CD14-positive monocyte (primary cell): ENCODE results near the gene C17orf100. TPM values are rescaled to one million over a fixed set of nuclear protein-coding genes. Genes with fewer than 3 reads are reported as not detected.
"Not testable (repeated sequence)": the region's sequence is repeated elsewhere in the genome, so short reads cannot be mapped to it uniquely, and the experiment has no call there.

ENCODE experiments used
- DNase-seq, 3 donors: peaks; one replicate each; pipeline ENCODE4 v3.0.0-alpha.2; 2011 to 2022
- H2AFZ ChIP-seq: 2 replicates; pipeline ENCODE4 v1.6.0; 2012; ENCODE audit warnings: mild to moderate bottlenecking, low read depth, low read length, inconsistent platforms; ENCODE audit not compliant: insufficient read depth, poor library complexity, severe bottlenecking
- H3K27ac ChIP-seq, 2 donors: 1 replicate in 1 of 2; 2 replicates in 1 of 2; pipeline ENCODE4 v1.5.1; 2012 to 2013; ENCODE audit warnings: low read length in 2 of 2, control low read depth in 1 of 2, inconsistent platforms in 1 of 2, low read depth in 1 of 2, mild to moderate bottlenecking in 1 of 2
- H3K27me3 ChIP-seq, 2 donors: one replicate each; pipeline versions ENCODE4 v1.6.0 to v1.6.1; 2011 to 2013; ENCODE audit warnings: low read length in 2 of 2; ENCODE audit not compliant: control insufficient read depth in 2 of 2, insufficient read depth in 2 of 2
- H3K36me3 ChIP-seq, 2 donors: replicated peaks in 1 of 2; 1 replicate in 1 of 2; 2 replicates in 1 of 2; pipeline versions ENCODE4 v1.5.1 to v1.6.1; 2012 to 2013; ENCODE audit warnings: low read length in 2 of 2, control low read depth in 1 of 2, inconsistent platforms in 1 of 2, mild to moderate bottlenecking in 1 of 2; ENCODE audit not compliant: insufficient read depth in 2 of 2, control insufficient read depth in 1 of 2
- H3K4me1 ChIP-seq, 2 donors: 1 replicate in 1 of 2; 2 replicates in 1 of 2; pipeline versions ENCODE4 v1.5.1 to v1.6.1; 2012 to 2013; ENCODE audit warnings: low read length in 2 of 2, control low read depth in 1 of 2, inconsistent platforms in 1 of 2, mild to moderate bottlenecking in 1 of 2, moderate library complexity in 1 of 2; ENCODE audit not compliant: insufficient read depth in 2 of 2, control insufficient read depth in 1 of 2
- H3K4me2 ChIP-seq: replicated peaks from 2 replicates; pipeline ENCODE3; 2012; ENCODE audit warnings: low read length, moderate library complexity, mild to moderate bottlenecking; ENCODE audit not compliant: poor library complexity, severe bottlenecking; ENCODE audit errors: extremely low read depth
- H3K4me3 ChIP-seq, 3 experiments: fragments of 200-600 bp in 1 of 3; sonication (generic) in 1 of 3; replicated peaks in 1 of 3; 1 replicate in 2 of 3; 2 replicates in 1 of 3; pipeline ENCODE4 v1.5.1; 2011 to 2013; ENCODE audit warnings: low read length in 3 of 3, mild to moderate bottlenecking in 3 of 3, control low read depth in 2 of 3, low read depth in 2 of 3, inconsistent platforms in 1 of 3, moderate library complexity in 1 of 3
- H3K79me2 ChIP-seq: 2 replicates; pipeline ENCODE4 v1.6.0; 2012; ENCODE audit warnings: mild to moderate bottlenecking, control low read depth, inconsistent platforms, low read length, moderate library complexity; ENCODE audit not compliant: insufficient read depth
- H3K9ac ChIP-seq: 2 replicates; pipeline ENCODE4 v1.6.0; 2017; ENCODE audit warnings: low read length, mild to moderate bottlenecking; ENCODE audit not compliant: insufficient read depth, poor library complexity, severe bottlenecking
- H3K9me3 ChIP-seq, 2 donors: replicated peaks in 1 of 2; 1 replicate in 1 of 2; 2 replicates in 1 of 2; pipeline versions ENCODE4 v1.5.1 to v1.6.1; 2012 to 2013; ENCODE audit warnings: low read length in 2 of 2, control low read depth in 1 of 2; ENCODE audit not compliant: control insufficient read depth in 1 of 2, insufficient read depth in 1 of 2
- H4K20me1 ChIP-seq: 2 replicates; pipeline ENCODE4 v1.6.0; 2012; ENCODE audit warnings: mild to moderate bottlenecking, low read length, control low read depth, moderate library complexity; ENCODE audit not compliant: insufficient read depth
- H3K27ac Mint-ChIP-seq, 7 donors: one replicate each; pipeline ENCODE4 v1.8.0; 2020; ENCODE audit warnings: mild to moderate bottlenecking in 7 of 7, mixed read lengths in 7 of 7, moderate library complexity in 6 of 7, inconsistent platforms in 2 of 7
- H3K27me3 Mint-ChIP-seq, 3 donors: one replicate each; pipeline ENCODE4 v1.8.0; 2021 to 2022; ENCODE audit warnings: low read depth in 3 of 3, mild to moderate bottlenecking in 3 of 3, mixed read lengths in 3 of 3, moderate library complexity in 3 of 3, inconsistent platforms in 1 of 3
- H3K36me3 Mint-ChIP-seq, 2 donors: one replicate each; pipeline ENCODE4 v1.8.0; 2020; ENCODE audit warnings: mixed read lengths in 2 of 2, inconsistent platforms in 1 of 2, mild to moderate bottlenecking in 1 of 2
- H3K4me1 Mint-ChIP-seq: one replicate; pipeline ENCODE4 v1.8.0; 2020; ENCODE audit warnings: mild to moderate bottlenecking, mixed read lengths
- H3K4me3 Mint-ChIP-seq, 2 donors: one replicate each; pipeline ENCODE4 v1.8.0; 2020; ENCODE audit warnings: mild to moderate bottlenecking in 2 of 2, mixed read lengths in 2 of 2, moderate library complexity in 1 of 2
- H3K9me3 Mint-ChIP-seq, 7 donors: one replicate each; pipeline ENCODE4 v1.8.0; 2020 to 2022; ENCODE audit warnings: mixed read lengths in 7 of 7, mild to moderate bottlenecking in 6 of 7, moderate library complexity in 6 of 7, inconsistent platforms in 2 of 7
- CTCF ChIP-seq: fragments of 200-600 bp; IDR thresholded peaks from one replicate; pipeline ENCODE4 v1.8.0; 2022; ENCODE audit warnings: antibody characterized with exemption, mild to moderate bottlenecking
- WGBS: methylation state at CpG from one replicate; pipeline ENCODE4 v1.1.5; 2013; ENCODE audit warnings: missing lambda C conversion rate; ENCODE audit not compliant: insufficient coverage; 5-methylcytosine and 5-hydroxymethylcytosine counted together
- intact Hi-C, 2 donors: fragments of 100-400 bp; cut with micrococcal nuclease; formaldehyde crosslinking; loops; one replicate each; pipeline versions ENCODE4 v1.15.0 to v1.15.1; 2023
- polyA plus RNA-seq, 3 donors: library from polyadenylated mRNA; depleted of rRNA in 1 of 3; unstranded in 2 of 3; stranded (reverse) in 1 of 3; fragments of 300-500 nt in 2 of 3; fragments of >200 nt in 1 of 3; fragmentation: Illumina TruSeq in 2 of 3; gene quantifications; 1 replicate in 2 of 3; 2 replicates in 1 of 3; pipeline ENCODE4 v1.2.3, GENCODE V29; 2012 to 2021

C17orf100 gene
- polyA plus RNA-seq, 3 donors = 0.51 to 1.8 (median 1.2) TPM

- H3K9me3 ChIP-seq, H3K27ac ChIP-seq, H3K36me3 ChIP-seq, intact Hi-C loops, H4K20me1 ChIP-seq, H3K79me2 ChIP-seq, H3K9ac ChIP-seq, DNase-seq: not testable (repeated sequence)
- Histone ChIP-seq H3K4me1 (peaks cover 55 to 63% of the 10 kb centered on the region in 2 donors), H3K4me2 (peak overlapping the region; percentile 42), H3K4me3 (peak overlapping the region in 1 of 3 experiments; percentile 44), H2AFZ (peak overlapping the region; percentile 41), H3K27me3 (peaks cover 42 to 60% of the 10 kb centered on the region in 2 donors)
- H3K4me3 Mint-ChIP-seq = peak overlapping the region; percentile 64 to 77
- peak overlapping the region in 1 of 7 donors; percentile 32 for H3K27ac Mint-ChIP-seq
- peaks cover 65% of the 10 kb centered on the region for H3K4me1 Mint-ChIP-seq
- WGBS = 7% methylated on average over 18 of the region's 55 CpGs
- H3K27me3 Mint-ChIP-seq = peaks cover 60 to 70% (median 63%) of the 10 kb centered on the region in 3 donors
- peaks cover 18 to 23% of the 10 kb centered on the region in 2 donors for H3K36me3 Mint-ChIP-seq
- H3K9me3 Mint-ChIP-seq = peaks cover 0 to 20% (median 5%) of the 10 kb centered on the region in 7 donors
Measured at GRCh38 chr17:6656797-6657632, 5.5 kb downstream of the C17orf100 start.

GRCh38 chr17:6657633-6658287 lies 6.2 kb downstream of the C17orf100 start:
- no peak for DNase-seq
- H4K20me1 ChIP-seq = no peaks in the 10 kb centered on the region
- H3K4me2 ChIP-seq = no peak overlapping the region
- peak overlapping the region in 1 of 3 experiments; percentile 44 for H3K4me3 ChIP-seq
- no peak overlapping the region for H3K9ac ChIP-seq
- Mint-ChIP-seq H3K36me3 (peaks cover 18% of the 10 kb centered on the region in 2 donors), H3K27ac (peak overlapping the region in 2 of 7 donors; percentile 30 to 32), H3K27me3 (peaks cover 57 to 66% (median 58%) of the 10 kb centered on the region in 3 donors), H3K9me3 (peaks cover 0 to 16% (median 5%) of the 10 kb centered on the region in 7 donors), H3K4me1 (peaks cover 66% of the 10 kb centered on the region), H3K4me3 (peak overlapping the region; percentile 64 to 77)
- no peak overlapping the region for H3K27ac ChIP-seq
- no peaks in the 10 kb centered on the region for H3K79me2 ChIP-seq
- no peaks in the 10 kb centered on the region for H3K36me3 ChIP-seq
- no peak for TF ChIP-seq CTCF
- 97% methylated on average over 9 of the region's 18 CpGs for WGBS
- H3K27me3 ChIP-seq = peaks cover 37 to 55% of the 10 kb centered on the region in 2 donors
- peaks cover 49 to 57% of the 10 kb centered on the region in 2 donors for H3K4me1 ChIP-seq
- intact Hi-C loops = no loop called here
- H2AFZ ChIP-seq = no peak overlapping the region
- peaks cover 0 to 8% of the 10 kb centered on the region in 2 donors for H3K9me3 ChIP-seq

- Mint-ChIP-seq H3K27me3 (peaks cover 54 to 63% (median 54%) of the 10 kb centered on the region in 3 donors), H3K4me3 (peak overlapping the region in 1 of 2 donors; percentile 77)
- H3K4me2 ChIP-seq = not testable (repeated sequence)
Measured at GRCh38 chr17:6658411-6658810, 6.8 kb downstream of the C17orf100 start.

More at GRCh38 chr17:6658411-6658810, 6.8 kb downstream of the C17orf100 start:
- H3K9ac ChIP-seq, H3K36me3 ChIP-seq, intact Hi-C loops, H3K79me2 ChIP-seq, H3K9me3 ChIP-seq, H2AFZ ChIP-seq, H3K4me3 ChIP-seq, H4K20me1 ChIP-seq, DNase-seq, H3K27ac ChIP-seq, H3K27ac Mint-ChIP-seq: not testable (repeated sequence)
- peaks cover 49 to 57% of the 10 kb centered on the region in 2 donors for H3K4me1 ChIP-seq
- H3K9me3 Mint-ChIP-seq = peaks cover 0 to 14% (median 5%) of the 10 kb centered on the region in 7 donors
- no CpG with 5 or more reads among the region's 5 CpGs for WGBS
- peaks cover 60% of the 10 kb centered on the region for H3K4me1 Mint-ChIP-seq
- H3K27me3 ChIP-seq = peaks cover 30 to 48% of the 10 kb centered on the region in 2 donors
- H3K36me3 Mint-ChIP-seq = peaks cover 15 to 18% of the 10 kb centered on the region in 2 donors
